SIG-M5 (cell line): ENCODE results near the gene ADAT1.
"Not testable (repeated sequence)": the region's sequence is repeated elsewhere in the genome, so short reads cannot be mapped to it uniquely, and the experiment has no call there.

ENCODE experiments used
- DNase-seq: peaks from one replicate; lab custom pipeline; 2025; lab: John Stamatoyannopoulos, UW

The ADAT1 gene

GRCh38 chr16:75620326-75621169 lies 2.5 kb downstream of the ADAT1 start:
- no peak for DNase-seq

DNA sequence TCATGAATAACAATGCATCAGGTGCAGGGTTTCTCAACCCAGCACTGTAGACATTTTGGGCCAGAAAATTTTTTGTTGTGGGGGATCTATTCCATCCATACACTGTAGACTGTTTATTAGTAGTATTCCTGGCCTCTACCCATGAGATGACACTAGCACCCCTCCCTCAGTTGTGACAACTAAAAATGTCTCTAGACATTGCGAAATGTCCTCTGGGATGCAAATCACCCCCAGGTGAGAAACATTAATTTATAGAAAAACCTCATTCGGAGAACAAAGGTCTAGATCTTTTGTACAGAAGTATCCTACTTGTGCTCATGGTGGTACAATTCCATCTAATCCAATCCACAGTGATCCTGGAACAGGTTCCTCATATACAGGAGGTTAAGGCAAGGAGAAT lies 4.3 kb downstream of the ADAT1 start:
- DNase-seq = no peak

GRCh38 chr16:75617121-75617520 lies 6.0 kb downstream of the ADAT1 start:
- no peak for DNase-seq

GRCh38 chr16:75616521-75617010 lies 6.5 kb downstream of the ADAT1 start:
- no peak for DNase-seq

- no peak for DNase-seq
Observed at GRCh38 chr16:75615619-75616018, 7.5 kb downstream of the ADAT1 start.

DNA sequence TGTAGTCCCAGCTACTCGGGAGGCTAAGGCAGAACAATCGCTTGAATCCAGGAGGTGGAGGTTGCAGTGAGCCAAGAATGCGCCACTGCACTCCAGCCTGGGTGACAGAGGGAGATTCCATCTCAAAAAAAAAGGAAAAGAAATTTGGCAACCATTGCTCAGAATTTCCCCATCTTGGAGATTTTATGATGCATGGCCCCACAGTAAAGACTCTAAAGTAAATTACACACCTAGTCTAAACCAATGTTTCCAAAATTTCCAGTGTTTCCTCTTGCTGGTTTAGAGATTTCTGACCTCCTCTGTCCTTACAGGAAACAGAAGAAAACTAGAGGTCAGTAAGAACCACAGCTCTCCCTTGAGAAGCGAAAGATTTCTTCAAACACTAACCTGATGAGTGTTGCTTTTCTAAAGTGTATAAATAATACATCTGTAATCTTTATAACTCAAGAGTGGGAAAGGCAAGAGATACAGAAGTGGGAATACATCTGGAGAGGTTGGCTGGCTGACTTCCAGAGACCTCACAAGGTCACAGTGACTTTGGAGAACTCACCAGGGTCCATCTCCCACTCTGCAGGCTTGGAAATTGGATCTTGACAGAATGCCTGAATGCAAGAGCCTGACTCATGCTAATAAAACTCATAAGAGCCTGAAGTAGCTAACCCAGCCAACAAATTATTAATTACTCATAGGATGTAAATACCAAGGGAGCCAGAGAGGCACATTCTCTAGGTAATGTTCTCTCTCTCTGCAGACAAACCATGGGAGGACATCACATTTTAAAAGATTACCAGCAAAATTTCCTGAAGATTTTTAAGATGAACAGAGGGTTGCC lies 8.8 kb downstream of the ADAT1 start:
- DNase-seq = no peak

GRCh38 chr16:75606507-75606906 lies 16.6 kb downstream of the ADAT1 start:
- no peak for DNase-seq

GRCh38 chr16:75603241-75603640 lies 19.8 kb downstream of the ADAT1 start:
- no peak for DNase-seq

- DNase-seq = no peak
Observed at GRCh38 chr16:75599452-75600277, 23.4 kb downstream of the ADAT1 start.

- no peak for DNase-seq
Observed at GRCh38 chr16:75593825-75594820, 29.0 kb downstream of the ADAT1 start.

GRCh38 chr16:75593308-75593707 lies 29.8 kb downstream of the ADAT1 start:
- no peak for DNase-seq

DNA sequence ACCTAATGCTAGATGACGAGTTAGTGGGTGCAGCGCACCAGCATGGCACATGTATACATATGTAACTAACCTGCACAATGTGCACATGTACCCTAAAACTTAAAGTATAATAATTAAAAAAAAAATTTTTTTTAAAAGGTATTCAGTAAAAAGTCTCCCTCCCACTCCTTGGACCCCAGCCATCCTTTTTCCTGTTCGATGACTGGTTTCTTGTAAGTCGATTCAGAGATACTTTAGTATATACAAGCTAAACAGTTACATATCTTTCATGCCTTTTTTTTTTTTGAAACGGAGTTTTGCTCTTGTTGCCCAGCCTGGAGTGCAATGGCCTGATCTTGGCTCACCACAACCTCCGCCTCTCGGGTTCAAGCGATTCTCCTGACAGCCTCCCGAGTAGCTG lies 31.2 kb downstream of the ADAT1 start:
- not testable (repeated sequence) for DNase-seq

DNA sequence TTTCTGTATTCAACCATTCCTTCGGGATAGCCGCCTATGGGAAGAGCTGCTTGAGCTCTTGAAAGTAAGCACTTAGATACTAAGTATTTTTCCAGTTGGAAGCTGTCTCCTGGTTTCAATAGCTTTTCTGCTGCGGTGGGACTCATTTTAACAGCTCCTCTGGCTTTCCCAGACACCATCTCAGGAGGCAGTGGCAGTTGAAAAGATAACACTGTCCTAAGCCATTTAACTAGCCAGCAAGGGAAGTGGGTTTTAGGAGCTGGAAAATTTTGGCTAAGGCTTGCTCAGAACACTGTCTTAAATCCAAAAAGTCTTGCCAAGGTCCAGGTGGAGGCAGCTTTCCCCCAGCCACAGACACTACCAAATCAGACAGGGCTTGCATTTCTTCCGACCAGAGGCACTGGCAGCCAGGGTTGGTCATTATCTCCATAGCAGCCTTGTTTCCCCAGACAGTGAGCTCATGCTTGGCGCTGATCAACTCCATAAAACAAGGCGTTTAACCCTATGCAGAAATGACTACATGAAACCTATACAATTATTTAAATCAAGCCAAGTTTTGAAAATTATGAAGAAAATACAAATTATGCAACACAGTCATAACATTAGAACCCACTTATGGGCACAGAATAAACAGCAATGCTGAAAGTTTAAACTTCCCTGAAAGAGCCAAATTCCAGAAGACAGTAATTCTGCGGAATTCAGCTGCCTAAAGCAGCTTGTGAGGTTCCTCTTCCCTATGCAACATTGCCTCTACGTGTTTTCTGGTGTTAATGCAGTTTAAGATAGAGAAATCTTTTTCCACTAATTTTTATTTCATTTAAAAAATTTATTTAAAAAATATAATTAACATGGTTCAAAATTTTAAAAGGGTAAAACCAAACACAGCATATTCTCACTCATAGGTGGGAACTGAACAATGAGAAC lies 31.9 kb downstream of the ADAT1 start:
- DNase-seq = no peak

DNA sequence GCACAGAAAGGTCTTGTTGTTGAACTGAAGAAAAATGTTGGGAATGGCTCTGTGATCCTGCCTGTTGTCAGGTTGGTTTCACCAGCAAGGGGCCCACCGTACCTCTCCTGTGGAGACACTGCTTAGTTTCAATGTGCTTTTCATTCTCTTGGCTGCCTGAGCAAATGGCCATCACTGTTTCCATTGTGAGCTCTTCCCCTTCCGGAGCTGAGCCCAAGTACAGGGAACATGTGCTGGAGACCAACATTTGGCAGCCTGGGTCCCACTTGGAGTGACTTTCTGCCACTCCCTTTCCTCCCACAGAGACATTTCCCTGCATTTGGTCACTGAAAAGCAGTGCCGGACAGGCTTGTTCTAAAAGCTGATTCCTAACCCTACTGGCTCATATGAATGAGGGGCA lies 33.8 kb downstream of the ADAT1 start:
- no peak for DNase-seq

DNA sequence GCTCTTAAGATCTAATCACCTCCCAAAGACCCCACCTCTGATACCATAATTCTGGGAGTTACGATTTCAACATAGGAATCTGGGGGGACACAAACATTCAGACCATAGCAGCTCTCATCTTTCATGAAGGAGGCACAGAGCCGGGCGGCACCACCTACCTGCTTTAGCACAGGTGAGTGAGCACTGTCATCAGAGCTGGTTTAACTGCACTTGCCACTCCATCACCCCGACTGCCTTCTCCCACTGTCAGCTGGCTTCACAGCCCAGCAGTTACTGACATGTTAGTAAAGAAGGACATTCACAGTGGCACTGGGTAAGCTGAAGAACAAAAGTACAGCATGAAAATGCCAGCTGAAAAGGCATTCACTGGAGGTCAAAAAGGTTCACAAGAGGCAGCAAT lies 34.4 kb downstream of the ADAT1 start:
- no peak for DNase-seq

DNA sequence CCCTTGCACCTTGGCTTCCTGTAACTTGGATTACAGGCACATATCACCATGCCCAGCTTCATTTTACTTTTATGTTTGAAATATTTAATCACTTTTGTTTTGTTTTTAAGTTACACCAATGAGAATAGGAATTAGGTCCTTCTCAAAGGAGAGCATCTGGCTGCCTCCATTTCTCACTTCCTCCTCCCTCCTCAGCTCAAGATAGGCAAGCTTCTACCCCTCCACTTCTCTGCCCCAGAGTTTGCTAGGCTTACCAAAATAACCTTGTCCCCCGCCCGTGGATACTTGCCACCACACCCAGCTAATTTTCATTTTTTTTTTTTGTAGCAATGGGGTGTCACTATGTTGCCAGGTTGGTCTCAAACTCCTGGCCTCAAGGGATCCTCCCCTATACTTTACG lies 39.0 kb downstream of the ADAT1 start:
- DNase-seq = no peak

DNA sequence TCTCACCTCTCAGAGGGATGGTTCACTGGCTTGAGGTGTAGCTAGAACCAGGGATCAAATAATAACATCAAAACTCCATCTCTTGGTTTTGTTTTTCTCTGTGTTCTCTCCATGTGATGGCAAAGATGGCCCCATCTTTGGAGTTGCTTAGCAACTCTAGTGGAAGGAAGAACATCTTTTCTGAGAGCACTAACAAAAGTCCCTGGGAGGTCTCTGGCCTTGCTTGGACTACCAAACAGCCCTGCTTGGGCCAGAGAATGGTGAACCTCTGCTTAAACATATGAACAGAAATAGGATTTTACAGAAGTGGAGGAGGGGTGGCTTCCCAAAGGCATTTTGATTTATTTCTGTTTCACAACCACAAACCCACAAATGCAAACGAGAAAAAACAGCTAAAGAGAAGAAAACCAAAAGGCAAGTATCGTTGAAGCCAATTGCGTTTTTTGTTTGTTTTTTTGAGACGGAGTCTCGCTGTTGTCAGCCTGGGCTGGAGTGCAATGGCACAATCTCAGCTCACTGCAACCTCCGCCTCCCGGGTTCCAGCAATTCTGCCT lies 43.7 kb downstream of the ADAT1 start:
- DNase-seq = no peak

DNA sequence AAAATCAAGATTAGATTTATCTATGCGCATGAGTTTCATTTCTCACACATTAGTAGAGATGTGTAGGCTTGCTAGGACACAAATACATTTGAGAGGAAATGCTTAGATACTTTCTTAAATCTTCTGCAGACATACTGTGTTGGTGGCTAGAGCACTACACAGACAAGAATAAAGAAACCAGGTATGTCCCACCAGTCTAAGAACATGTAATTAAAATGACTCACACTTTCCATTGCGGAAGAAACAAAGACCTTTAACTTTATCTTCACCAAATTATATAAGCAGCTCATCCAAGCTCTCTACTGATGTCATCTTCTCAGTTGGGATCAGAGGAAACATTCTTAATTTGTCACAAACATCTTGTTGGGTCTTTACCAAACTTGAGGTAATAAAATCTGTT lies 44.4 kb downstream of the ADAT1 start:
- no peak for DNase-seq

- DNase-seq = no peak
Observed at GRCh38 chr16:75578212-75578611, 44.9 kb downstream of the ADAT1 start.
